ENCODE measurements around the gene XYLT1.

GRCh38 chr16:17168181-17168580, 302.6 kb downstream of the XYLT1 start:
- TF ChIP-seq POLR2AphosphoS5 (IDR thresholded peaks at IDR 0.05; ENCODE audit: low read depth, low read length) = no peak
- TF ChIP-seq POLR2A (IDR thresholded peaks at IDR 0.05; ENCODE audit: low read depth, low read length) = no peak
